Spleen (tissue), 7 donors: ENCODE data around the gene SMIM17.

Experiments
- CTCF ChIP-seq, 11 experiments: fragments of 200-600 bp in 7 of 11; fragments of 450-650 bp in 4 of 11; sonication (generic) in 4 of 11; IDR thresholded peaks in 8 of 11; conservative IDR thresholded peaks in 3 of 11; 1 replicate in 7 of 11; 2 replicates in 4 of 11; pipeline versions ENCODE4 v1.4.0 to v1.8.0; 2016 to 2021; ENCODE audit warnings: antibody characterized with exemption in 11 of 11, inconsistent platforms in 4 of 11, mild to moderate bottlenecking in 1 of 11
- POLR2AphosphoS5 ChIP-seq, 3 donors: sonication (generic); formaldehyde crosslinking; IDR thresholded peaks; one replicate each; pipeline ENCODE4 v1.5.1; 2017; ENCODE audit warnings: antibody characterized with exemption in 3 of 3
- donor health status: DM: no; HTN: no; CAD: no; lungs with moderate emphysema.
- donor health status: DM: no; HTN: no; CAD: no.
- donor health status: DM: no; HTN: no; CAD: no.

GRCh38 chr19:56625708-56626107 lies 17.3 kb upstream of the SMIM17 start:
- no peak for TF ChIP-seq POLR2AphosphoS5 (IDR thresholded peaks at IDR 0.05)
- no peak for TF ChIP-seq CTCF (IDR thresholded peaks at IDR 0.05 in 8 of 11, conservative IDR thresholded peaks at IDR 0.05 in 3 of 11)
